CD14-positive monocyte (primary cell): Measurements from ENCODE around the gene WSB2. TPM values are rescaled to one million over a fixed set of nuclear protein-coding genes. Genes with fewer than 3 reads are reported as not detected.

Experiments used
- DNase-seq, 3 donors: peaks; one replicate each; pipeline ENCODE4 v3.0.0-alpha.2; 2011 to 2022
- H2AFZ ChIP-seq: 2 replicates; pipeline ENCODE4 v1.6.0; 2012; ENCODE audit warnings: mild to moderate bottlenecking, low read depth, low read length, inconsistent platforms; ENCODE audit not compliant: insufficient read depth, poor library complexity, severe bottlenecking
- H3K27ac ChIP-seq, 2 donors: 1 replicate in 1 of 2; 2 replicates in 1 of 2; pipeline ENCODE4 v1.5.1; 2012 to 2013; ENCODE audit warnings: low read length in 2 of 2, control low read depth in 1 of 2, inconsistent platforms in 1 of 2, low read depth in 1 of 2, mild to moderate bottlenecking in 1 of 2
- H3K27me3 ChIP-seq, 2 donors: one replicate each; pipeline versions ENCODE4 v1.6.0 to v1.6.1; 2011 to 2013; ENCODE audit warnings: low read length in 2 of 2; ENCODE audit not compliant: control insufficient read depth in 2 of 2, insufficient read depth in 2 of 2
- H3K36me3 ChIP-seq, 2 donors: replicated peaks in 1 of 2; 1 replicate in 1 of 2; 2 replicates in 1 of 2; pipeline versions ENCODE4 v1.5.1 to v1.6.1; 2012 to 2013; ENCODE audit warnings: low read length in 2 of 2, control low read depth in 1 of 2, inconsistent platforms in 1 of 2, mild to moderate bottlenecking in 1 of 2; ENCODE audit not compliant: insufficient read depth in 2 of 2, control insufficient read depth in 1 of 2
- H3K4me1 ChIP-seq, 2 donors: 1 replicate in 1 of 2; 2 replicates in 1 of 2; pipeline versions ENCODE4 v1.5.1 to v1.6.1; 2012 to 2013; ENCODE audit warnings: low read length in 2 of 2, control low read depth in 1 of 2, inconsistent platforms in 1 of 2, mild to moderate bottlenecking in 1 of 2, moderate library complexity in 1 of 2; ENCODE audit not compliant: insufficient read depth in 2 of 2, control insufficient read depth in 1 of 2
- H3K4me2 ChIP-seq: replicated peaks from 2 replicates; pipeline ENCODE3; 2012; ENCODE audit warnings: low read length, moderate library complexity, mild to moderate bottlenecking; ENCODE audit not compliant: poor library complexity, severe bottlenecking; ENCODE audit errors: extremely low read depth
- H3K4me3 ChIP-seq, 3 experiments: fragments of 200-600 bp in 1 of 3; sonication (generic) in 1 of 3; replicated peaks in 1 of 3; 1 replicate in 2 of 3; 2 replicates in 1 of 3; pipeline ENCODE4 v1.5.1; 2011 to 2013; ENCODE audit warnings: low read length in 3 of 3, mild to moderate bottlenecking in 3 of 3, control low read depth in 2 of 3, low read depth in 2 of 3, inconsistent platforms in 1 of 3, moderate library complexity in 1 of 3
- H3K79me2 ChIP-seq: 2 replicates; pipeline ENCODE4 v1.6.0; 2012; ENCODE audit warnings: mild to moderate bottlenecking, control low read depth, inconsistent platforms, low read length, moderate library complexity; ENCODE audit not compliant: insufficient read depth
- H3K9ac ChIP-seq: 2 replicates; pipeline ENCODE4 v1.6.0; 2017; ENCODE audit warnings: low read length, mild to moderate bottlenecking; ENCODE audit not compliant: insufficient read depth, poor library complexity, severe bottlenecking
- H3K9me3 ChIP-seq, 2 donors: replicated peaks in 1 of 2; 1 replicate in 1 of 2; 2 replicates in 1 of 2; pipeline versions ENCODE4 v1.5.1 to v1.6.1; 2012 to 2013; ENCODE audit warnings: low read length in 2 of 2, control low read depth in 1 of 2; ENCODE audit not compliant: control insufficient read depth in 1 of 2, insufficient read depth in 1 of 2
- H4K20me1 ChIP-seq: 2 replicates; pipeline ENCODE4 v1.6.0; 2012; ENCODE audit warnings: mild to moderate bottlenecking, low read length, control low read depth, moderate library complexity; ENCODE audit not compliant: insufficient read depth
- H3K27ac Mint-ChIP-seq, 7 donors: one replicate each; pipeline ENCODE4 v1.8.0; 2020; ENCODE audit warnings: mild to moderate bottlenecking in 7 of 7, mixed read lengths in 7 of 7, moderate library complexity in 6 of 7, inconsistent platforms in 2 of 7
- H3K27me3 Mint-ChIP-seq, 3 donors: one replicate each; pipeline ENCODE4 v1.8.0; 2021 to 2022; ENCODE audit warnings: low read depth in 3 of 3, mild to moderate bottlenecking in 3 of 3, mixed read lengths in 3 of 3, moderate library complexity in 3 of 3, inconsistent platforms in 1 of 3
- H3K36me3 Mint-ChIP-seq, 2 donors: one replicate each; pipeline ENCODE4 v1.8.0; 2020; ENCODE audit warnings: mixed read lengths in 2 of 2, inconsistent platforms in 1 of 2, mild to moderate bottlenecking in 1 of 2
- H3K4me1 Mint-ChIP-seq: one replicate; pipeline ENCODE4 v1.8.0; 2020; ENCODE audit warnings: mild to moderate bottlenecking, mixed read lengths
- H3K4me3 Mint-ChIP-seq, 2 donors: one replicate each; pipeline ENCODE4 v1.8.0; 2020; ENCODE audit warnings: mild to moderate bottlenecking in 2 of 2, mixed read lengths in 2 of 2, moderate library complexity in 1 of 2
- H3K9me3 Mint-ChIP-seq, 7 donors: one replicate each; pipeline ENCODE4 v1.8.0; 2020 to 2022; ENCODE audit warnings: mixed read lengths in 7 of 7, mild to moderate bottlenecking in 6 of 7, moderate library complexity in 6 of 7, inconsistent platforms in 2 of 7
- WGBS: methylation state at CpG from one replicate; pipeline ENCODE4 v1.1.5; 2013; ENCODE audit warnings: missing lambda C conversion rate; ENCODE audit not compliant: insufficient coverage; 5-methylcytosine and 5-hydroxymethylcytosine counted together
- intact Hi-C, 2 donors: fragments of 100-400 bp; cut with micrococcal nuclease; formaldehyde crosslinking; loops; one replicate each; pipeline versions ENCODE4 v1.15.0 to v1.15.1; 2023
- polyA plus RNA-seq, 3 donors: library from polyadenylated mRNA; depleted of rRNA in 1 of 3; unstranded in 2 of 3; stranded (reverse) in 1 of 3; fragments of 300-500 nt in 2 of 3; fragments of >200 nt in 1 of 3; fragmentation: Illumina TruSeq in 2 of 3; gene quantifications; 1 replicate in 2 of 3; 2 replicates in 1 of 3; pipeline ENCODE4 v1.2.3, GENCODE V29; 2012 to 2021
- TF ChIP-seq, protein P1 (sequence below): fragments of 200-600 bp; IDR thresholded peaks from one replicate; pipeline ENCODE4 v1.8.0; 2022; ENCODE audit warnings: antibody characterized with exemption, mild to moderate bottlenecking

Gene WSB2
- polyA plus RNA-seq, 3 donors = 25.4 to 36.3 (median 25.8) TPM

DNA sequence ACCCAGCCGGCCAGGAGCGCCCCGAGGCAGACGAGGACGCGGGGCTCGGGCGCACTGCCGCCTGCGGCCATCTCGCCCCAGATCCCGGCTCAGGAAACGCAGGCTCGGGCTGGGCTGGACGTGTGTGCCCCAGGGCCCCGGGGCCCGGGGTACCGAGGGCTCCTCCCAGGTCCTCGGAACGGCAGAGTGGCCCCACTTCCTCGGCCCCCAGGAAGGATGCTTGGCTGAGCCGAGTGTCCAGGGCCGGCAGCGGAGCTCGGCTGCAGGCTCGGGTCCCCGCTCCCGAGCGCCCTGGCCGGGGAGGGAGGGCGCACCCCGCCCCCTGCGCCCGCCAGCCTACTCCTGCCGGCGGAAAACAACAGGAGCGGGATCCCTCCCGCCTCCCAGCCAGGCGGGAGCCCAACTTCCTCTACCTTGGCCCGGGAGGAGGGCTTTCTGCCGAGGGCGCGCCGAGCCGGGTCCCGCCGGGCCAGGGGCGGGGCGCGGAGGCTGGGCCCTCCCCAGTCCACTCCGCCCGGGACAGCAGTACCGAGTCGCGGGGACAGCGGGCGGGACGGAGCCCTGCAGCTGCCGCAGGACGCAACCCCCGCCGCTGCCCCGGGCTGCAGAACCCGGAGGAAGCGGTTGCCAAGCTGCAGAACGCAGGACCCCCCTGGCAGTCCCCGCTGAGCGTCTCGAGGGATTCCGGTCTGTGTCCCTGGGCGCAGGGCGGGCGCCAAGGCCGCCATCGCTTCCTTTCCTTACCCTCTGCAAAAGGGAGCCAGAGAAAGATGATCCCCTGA is 42.8 kb upstream of the WSB2 start, which contains the start of gene VSIG10:
TSS of gene VSIG10 (minus strand) at position 411 of the 782 bp plus-strand sequence. CDS start at position 71, 340 bp downstream.
- TF ChIP-seq, protein P1, sequence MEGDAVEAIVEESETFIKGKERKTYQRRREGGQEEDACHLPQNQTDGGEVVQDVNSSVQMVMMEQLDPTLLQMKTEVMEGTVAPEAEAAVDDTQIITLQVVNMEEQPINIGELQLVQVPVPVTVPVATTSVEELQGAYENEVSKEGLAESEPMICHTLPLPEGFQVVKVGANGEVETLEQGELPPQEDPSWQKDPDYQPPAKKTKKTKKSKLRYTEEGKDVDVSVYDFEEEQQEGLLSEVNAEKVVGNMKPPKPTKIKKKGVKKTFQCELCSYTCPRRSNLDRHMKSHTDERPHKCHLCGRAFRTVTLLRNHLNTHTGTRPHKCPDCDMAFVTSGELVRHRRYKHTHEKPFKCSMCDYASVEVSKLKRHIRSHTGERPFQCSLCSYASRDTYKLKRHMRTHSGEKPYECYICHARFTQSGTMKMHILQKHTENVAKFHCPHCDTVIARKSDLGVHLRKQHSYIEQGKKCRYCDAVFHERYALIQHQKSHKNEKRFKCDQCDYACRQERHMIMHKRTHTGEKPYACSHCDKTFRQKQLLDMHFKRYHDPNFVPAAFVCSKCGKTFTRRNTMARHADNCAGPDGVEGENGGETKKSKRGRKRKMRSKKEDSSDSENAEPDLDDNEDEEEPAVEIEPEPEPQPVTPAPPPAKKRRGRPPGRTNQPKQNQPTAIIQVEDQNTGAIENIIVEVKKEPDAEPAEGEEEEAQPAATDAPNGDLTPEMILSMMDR = no peak
- no peaks in the 10 kb centered on the region for H3K36me3 Mint-ChIP-seq
- Histone ChIP-seq H3K27me3 (peaks cover 0 to 4% of the 10 kb centered on the region in 2 donors), H3K36me3 (no peaks in the 10 kb centered on the region), H3K79me2 (no peaks in the 10 kb centered on the region), H3K9me3 (no peaks in the 10 kb centered on the region), H4K20me1 (no peaks in the 10 kb centered on the region), H3K4me2 (peak within 1 kb of the TSS; percentile 97), H3K9ac (peak within 1 kb of the TSS; percentile 65), H2AFZ (peak within 1 kb of the TSS; percentile 92), H3K4me1 (peaks cover 11 to 14% of the 10 kb centered on the region in 2 donors), H3K4me3 (peak within 1 kb of the TSS; percentile 49 to 88 (median 68)), H3K27ac (no peak within 1 kb of the TSS)
- peak within 1 kb of the TSS; percentile 86 to 94 for H3K4me3 Mint-ChIP-seq
- peak within 1 kb of the TSS in 2 of 7 donors; percentile 20 to 26 for H3K27ac Mint-ChIP-seq
- under 1% methylated on average over 75 of the region's 75 CpGs for WGBS
- intact Hi-C loops = no loop called here
- H3K4me1 Mint-ChIP-seq = peaks cover 12% of the 10 kb centered on the region
- H3K9me3 Mint-ChIP-seq = no peaks in the 10 kb centered on the region
- DNase-seq = peak in 2 of 3 donors; percentile 16 to 20
- H3K27me3 Mint-ChIP-seq = peaks cover 7 to 13% (median 12%) of the 10 kb centered on the region in 3 donors

- no peaks in the 10 kb centered on the region for H3K36me3 Mint-ChIP-seq
- peak overlapping the region; percentile 49 to 88 (median 68) for H3K4me3 ChIP-seq
- no peaks in the 10 kb centered on the region for H3K36me3 ChIP-seq
- TF ChIP-seq, protein P1 = no peak
- H3K9me3 ChIP-seq = no peaks in the 10 kb centered on the region
- H3K27me3 Mint-ChIP-seq = peaks cover 7 to 13% (median 12%) of the 10 kb centered on the region in 3 donors
- H3K9me3 Mint-ChIP-seq = no peaks in the 10 kb centered on the region
- H3K4me1 Mint-ChIP-seq = peaks cover 12% of the 10 kb centered on the region
- peak overlapping the region in 1 of 7 donors; percentile 20 for H3K27ac Mint-ChIP-seq
- no peak overlapping the region for H3K27ac ChIP-seq
- H2AFZ ChIP-seq = peak overlapping the region; percentile 92
- peak overlapping the region; percentile 86 to 94 for H3K4me3 Mint-ChIP-seq
- H3K27me3 ChIP-seq = peaks cover 0 to 4% of the 10 kb centered on the region in 2 donors
- DNase-seq = no peak
- H4K20me1 ChIP-seq = no peaks in the 10 kb centered on the region
- H3K4me1 ChIP-seq = peaks cover 11 to 14% of the 10 kb centered on the region in 2 donors
- peak overlapping the region; percentile 97 for H3K4me2 ChIP-seq
- intact Hi-C loops = no loop called here
- WGBS = 2% methylated on average over 30 of the region's 32 CpGs
- H3K79me2 ChIP-seq = no peaks in the 10 kb centered on the region
- H3K9ac ChIP-seq = peak overlapping the region; percentile 65
These were observed 42.2 kb upstream of the WSB2 start for GRCh38 chr12:118103201-118103600.
